DOHH2 (cell line): ENCODE results near the gene RAI1.

Source experiments
- H3F3A ChIP-seq: fragments of 200-600 bp; sonication (generic), shearing (Covaris generic); 2 replicates; pipeline ENCODE4 v1.6.0; 2016; ENCODE audit warnings: antibody characterized with exemption, mild to moderate bottlenecking; ENCODE audit not compliant: control insufficient read depth, insufficient read depth
- H3K27ac ChIP-seq: fragments of 200-600 bp; sonication (generic); 2 replicates; pipeline ENCODE4 v1.5.1; 2014; ENCODE audit warnings: low read depth, mild to moderate bottlenecking, low read length, moderate library complexity
- H3K27me3 ChIP-seq: fragments of 200-600 bp; sonication (generic); 2 replicates; pipeline ENCODE4 v1.6.1; 2014; ENCODE audit warnings: mild to moderate bottlenecking, low read length, mixed read lengths; ENCODE audit not compliant: control insufficient read depth
- H3K36me3 ChIP-seq: fragments of 200-600 bp; sonication (generic); 2 replicates; pipeline ENCODE4 v1.6.1; 2014; ENCODE audit warnings: mild to moderate bottlenecking, low read length, moderate library complexity, mixed read lengths; ENCODE audit not compliant: control insufficient read depth
- H3K4me1 ChIP-seq: fragments of 200-600 bp; sonication (generic); 2 replicates; pipeline ENCODE4 v1.6.1; 2014; ENCODE audit warnings: mild to moderate bottlenecking, low read length, mixed read lengths; ENCODE audit not compliant: control insufficient read depth
- H3K4me2 ChIP-seq: fragments of 200-600 bp; sonication (generic); 2 replicates; pipeline ENCODE4 v1.6.0; 2014; ENCODE audit warnings: mild to moderate bottlenecking, low read length, moderate library complexity
- H3K4me3 ChIP-seq: fragments of 200-600 bp; sonication (generic); 2 replicates; pipeline ENCODE4 v1.5.1; 2014; ENCODE audit warnings: mild to moderate bottlenecking, low read length, mixed read lengths
- H3K79me2 ChIP-seq: fragments of 200-600 bp; sonication (generic); 2 replicates; pipeline ENCODE4 v1.6.1; 2014; ENCODE audit warnings: mild to moderate bottlenecking, low read length, mixed read lengths; ENCODE audit not compliant: control insufficient read depth
- H3K9me2 ChIP-seq: fragments of 200-600 bp; sonication (generic); replicated peaks from 2 replicates; pipeline ENCODE4 v1.6.1; 2014; ENCODE audit warnings: mild to moderate bottlenecking, low read length, mixed read lengths; ENCODE audit not compliant: control insufficient read depth
- H3K9me3 ChIP-seq: fragments of 200-600 bp; sonication (generic); 2 replicates; pipeline ENCODE4 v1.6.1; 2014; ENCODE audit warnings: antibody characterized with exemption, low read length, mixed read lengths; ENCODE audit not compliant: control insufficient read depth, insufficient read depth
- H4K20me1 ChIP-seq: fragments of 200-600 bp; sonication (generic); 2 replicates; pipeline ENCODE4 v1.6.0; 2014; ENCODE audit warnings: low read depth, mild to moderate bottlenecking, antibody characterized with exemption, low read length, moderate library complexity; ENCODE audit not compliant: control insufficient read depth, insufficient read depth
- CTCF ChIP-seq: fragments of 200-600 bp; sonication (generic); IDR thresholded peaks from one replicate; pipeline ENCODE4 v1.5.1; 2014; ENCODE audit warnings: antibody characterized with exemption, mild to moderate bottlenecking, low read depth, low read length; ENCODE audit not compliant: poor library complexity, severe bottlenecking
- EZH2phosphoT487 ChIP-seq: fragments of 200-600 bp; sonication (generic); IDR thresholded peaks from 2 replicates; pipeline ENCODE4 v1.6.1; 2017; ENCODE audit warnings: borderline replicate concordance, mild to moderate bottlenecking, antibody characterized with exemption, low read length, moderate library complexity, mixed read lengths

The RAI1 gene

GRCh38 chr17:17664064-17664452 is 17.2 kb upstream of the RAI1 start:
- H3K4me1 ChIP-seq = peaks cover 37% of the 10 kb centered on the region
- H4K20me1 ChIP-seq = no peaks in the 10 kb centered on the region
- TF ChIP-seq EZH2phosphoT487 = no peak
- no peak for TF ChIP-seq CTCF
- no peaks in the 10 kb centered on the region for H3K79me2 ChIP-seq
- no peak overlapping the region for H3K27ac ChIP-seq
- no peak overlapping the region for H3K4me3 ChIP-seq
- no peaks in the 10 kb centered on the region; the same call in 1 of the 2 replicates for H3F3A ChIP-seq
- no peaks in the 10 kb centered on the region for H3K9me3 ChIP-seq
- 0 out of 2 replicates have a peak overlapping the region, but pooled peaks have one; percentile 59 for H3K4me2 ChIP-seq
- no peaks in the 10 kb centered on the region for H3K27me3 ChIP-seq
- no peaks in the 10 kb centered on the region for H3K36me3 ChIP-seq
- no peaks in the 10 kb centered on the region for H3K9me2 ChIP-seq

GRCh38 chr17:17665255-17665654 is 16.0 kb upstream of the RAI1 start:
- no peaks in the 10 kb centered on the region for H3K36me3 ChIP-seq
- no peaks in the 10 kb centered on the region for H3K9me2 ChIP-seq
- no peak overlapping the region for H3K27ac ChIP-seq
- no peaks in the 10 kb centered on the region for H4K20me1 ChIP-seq
- H3K4me1 ChIP-seq = peaks cover 37% of the 10 kb centered on the region
- no peaks in the 10 kb centered on the region; the same call in 1 of the 2 replicates for H3F3A ChIP-seq
- TF ChIP-seq CTCF (no peak), EZH2phosphoT487 (no peak)
- no peaks in the 10 kb centered on the region for H3K9me3 ChIP-seq
- no peak overlapping the region for H3K4me3 ChIP-seq
- no peak overlapping the region for H3K4me2 ChIP-seq
- H3K27me3 ChIP-seq = no peaks in the 10 kb centered on the region
- no peaks in the 10 kb centered on the region for H3K79me2 ChIP-seq

GRCh38 chr17:17666111-17666714 is 15.0 kb upstream of the RAI1 start:
- TF ChIP-seq CTCF (no peak), EZH2phosphoT487 (no peak)
- Histone ChIP-seq H3K4me2 (no peak overlapping the region), H3K27ac (no peak overlapping the region), H3K4me3 (no peak overlapping the region), H3K9me2 (no peaks in the 10 kb centered on the region), H3K27me3 (no peaks in the 10 kb centered on the region), H3K79me2 (no peaks in the 10 kb centered on the region), H3F3A (no peaks in the 10 kb centered on the region; the same call in 1 of the 2 replicates), H3K9me3 (no peaks in the 10 kb centered on the region), H4K20me1 (no peaks in the 10 kb centered on the region), H3K4me1 (peaks cover 35% of the 10 kb centered on the region), H3K36me3 (no peaks in the 10 kb centered on the region)
